CD1c-positive myeloid dendritic cell (primary cell): ENCODE measurements around the gene FER.
"Not testable (repeated sequence)": the region's sequence is repeated elsewhere in the genome, so short reads cannot be mapped to it uniquely, and the experiment has no call there.

Source experiments
- DNase-seq: peaks from one replicate; pipeline ENCODE4 v3.0.0-alpha.2; 2016; ENCODE audit errors: extremely low spot score

FER gene

DNA sequence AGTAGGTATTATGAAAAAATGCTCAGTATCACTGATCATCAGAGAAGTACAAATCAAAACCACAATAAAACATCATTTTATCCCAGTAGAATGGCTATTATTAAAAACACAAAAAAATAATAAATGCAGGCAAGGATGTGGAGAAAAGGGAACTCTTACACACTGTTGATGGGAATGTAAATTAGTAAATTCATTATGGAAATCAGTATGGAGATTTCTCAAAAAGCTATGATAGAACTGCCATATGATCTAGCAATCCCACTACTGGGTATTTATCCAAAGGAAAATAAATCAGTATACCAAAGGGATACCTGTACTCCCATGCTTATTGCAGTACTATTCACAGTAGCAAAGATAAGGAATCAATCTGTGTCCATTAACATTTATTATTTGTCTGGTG, 209.6 kb downstream of the FER start:
- no peak for DNase-seq

DNA sequence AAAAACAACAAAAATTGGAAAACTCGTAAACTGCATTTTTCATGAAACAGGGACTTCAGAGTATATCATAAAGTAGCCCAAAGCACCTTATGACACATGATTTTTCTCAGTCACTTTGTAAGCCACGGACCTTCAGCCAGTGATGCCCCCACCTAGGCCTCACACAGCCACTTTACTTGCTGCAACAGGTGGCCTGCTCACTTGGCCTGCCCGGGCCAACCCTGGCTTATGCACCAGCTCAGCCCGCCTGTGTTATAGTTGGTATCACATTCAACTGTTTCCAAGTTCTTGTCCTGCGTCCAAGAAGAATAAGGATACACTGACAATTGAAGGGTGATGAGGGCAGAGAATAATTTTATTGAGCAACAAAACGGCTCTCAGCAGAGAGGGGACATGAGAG, 219.2 kb downstream of the FER start:
- DNase-seq, result no peak

DNA sequence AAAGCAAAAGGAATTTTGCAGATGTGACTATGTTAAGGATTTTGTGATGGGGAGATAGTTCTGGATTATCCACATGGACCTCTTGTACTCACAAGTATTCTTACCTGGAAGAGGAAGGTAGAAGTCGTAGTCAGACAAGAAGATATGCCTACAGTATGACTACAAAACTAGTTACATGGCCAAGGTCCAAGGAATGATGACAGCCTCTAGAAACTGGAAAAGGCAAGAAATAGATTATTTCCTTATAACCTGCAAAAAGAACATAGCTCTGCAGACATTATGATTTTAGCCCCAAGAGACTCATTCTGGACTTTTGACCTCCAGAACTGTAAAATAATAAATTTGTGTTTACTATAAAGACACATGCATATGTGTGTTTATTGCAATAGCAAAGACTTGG, 226.9 kb downstream of the FER start:
- DNase-seq, result no peak

DNA sequence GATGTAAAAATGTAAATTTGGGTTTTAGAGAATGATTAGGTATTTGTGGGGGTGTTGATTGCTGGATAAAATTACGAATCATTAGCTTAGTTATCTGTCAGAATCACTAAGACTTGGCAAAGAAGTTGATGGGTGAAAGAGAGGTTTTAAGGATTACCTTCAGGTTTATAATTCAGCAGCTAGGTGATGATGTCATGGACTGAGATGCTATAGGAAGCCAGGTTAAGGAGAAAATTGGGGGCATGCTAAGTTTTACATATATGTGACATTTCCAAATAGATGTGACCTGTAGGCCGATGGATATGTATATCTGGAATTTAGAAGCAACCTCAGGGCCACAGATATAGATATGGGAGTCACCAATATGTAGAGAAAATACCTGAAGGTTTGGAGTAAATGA, 228.0 kb downstream of the FER start:
- DNase-seq, result no peak

DNA sequence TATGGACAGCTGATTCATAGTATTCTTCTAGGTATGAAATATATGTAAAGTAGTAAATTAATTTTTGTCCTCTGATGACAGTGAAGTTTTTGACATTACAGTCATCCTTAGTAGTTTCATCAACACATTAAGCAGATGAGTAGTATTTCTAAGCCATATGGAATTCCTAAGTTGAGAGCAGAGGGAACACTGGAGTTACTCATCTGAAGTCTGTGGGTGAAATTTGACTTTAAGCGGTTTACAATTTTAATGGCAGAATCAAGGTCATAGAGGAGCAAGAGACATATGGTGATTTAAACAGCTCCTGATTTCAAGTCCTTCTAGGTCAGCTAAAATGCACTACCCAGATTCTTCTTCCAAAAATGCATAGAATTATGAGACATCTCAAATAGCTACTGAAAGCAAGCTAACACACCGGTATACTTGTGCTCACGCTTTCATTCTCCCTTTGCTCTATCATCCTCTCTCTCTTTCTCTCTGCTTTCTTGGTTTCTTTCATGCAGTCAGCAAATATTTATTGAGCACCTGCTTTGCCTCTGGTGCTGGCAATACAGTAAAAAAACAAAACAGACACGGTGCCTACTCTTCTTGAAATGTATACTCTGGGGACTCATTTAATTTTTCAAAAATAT, 235.9 kb downstream of the FER start:
- DNase-seq, result no peak

DNA sequence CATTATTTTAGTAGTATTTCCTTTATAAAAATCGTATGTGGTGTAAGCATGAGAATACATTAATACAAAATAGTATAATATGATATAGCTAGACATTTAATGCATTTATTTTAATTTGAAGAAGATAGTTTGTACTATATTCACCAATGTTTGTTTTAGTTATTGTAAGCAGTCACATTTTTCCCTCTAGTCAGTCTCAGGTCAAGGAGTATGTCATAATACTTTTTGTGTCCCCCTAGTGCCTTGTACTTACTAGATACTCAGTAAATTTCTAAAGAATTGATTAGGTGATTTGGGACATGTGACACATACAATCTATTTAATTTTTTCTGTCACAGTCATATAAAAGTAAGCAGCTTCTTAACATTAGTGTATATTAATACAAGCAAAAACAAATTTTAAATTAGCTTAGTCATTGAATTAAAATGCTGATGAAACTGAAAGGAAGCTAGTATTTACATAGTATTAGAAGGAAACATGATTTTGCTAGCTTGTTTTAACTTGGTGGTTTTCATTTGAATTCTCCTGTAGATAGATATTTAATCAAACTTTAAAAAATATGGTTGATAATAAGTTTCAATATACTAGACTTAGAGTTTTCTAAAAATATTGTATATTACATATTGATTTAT, 242.2 kb downstream of the FER start:
- no peak for DNase-seq

DNA sequence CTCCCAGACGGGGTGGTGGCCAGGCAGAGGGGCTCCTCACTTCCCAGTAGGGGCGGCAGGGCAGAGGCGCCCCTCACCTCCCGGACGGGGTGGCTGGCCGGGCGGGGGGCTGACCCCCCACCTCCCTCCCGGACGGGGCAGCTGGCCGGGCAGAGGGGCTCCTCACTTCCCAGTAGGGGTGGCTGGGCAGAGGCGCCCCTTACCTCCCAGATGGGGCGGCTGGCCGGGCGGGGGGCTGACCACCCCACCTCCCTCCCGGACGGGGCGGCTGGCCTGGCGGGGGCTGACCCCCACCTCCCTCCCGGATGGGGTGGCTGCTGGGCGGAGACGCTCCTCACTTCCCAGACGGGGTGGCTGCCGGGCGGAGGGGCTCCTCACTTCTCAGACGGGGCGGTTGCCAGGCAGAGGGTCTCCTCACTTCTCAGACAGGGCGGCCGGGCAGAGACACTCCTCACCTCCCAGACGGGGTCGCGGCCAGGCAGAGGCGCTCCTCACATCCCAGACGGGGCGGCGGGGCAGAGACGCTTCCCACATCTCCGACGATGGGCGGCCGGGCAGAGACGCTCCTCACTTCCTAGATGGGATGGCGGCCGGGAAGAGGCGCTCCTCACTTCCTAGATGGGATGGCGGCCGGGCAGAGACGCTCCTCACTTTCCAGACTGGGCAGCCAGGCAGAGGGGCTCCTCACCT, 244.8 kb downstream of the FER start:
- DNase-seq, result not testable (repeated sequence)

DNA sequence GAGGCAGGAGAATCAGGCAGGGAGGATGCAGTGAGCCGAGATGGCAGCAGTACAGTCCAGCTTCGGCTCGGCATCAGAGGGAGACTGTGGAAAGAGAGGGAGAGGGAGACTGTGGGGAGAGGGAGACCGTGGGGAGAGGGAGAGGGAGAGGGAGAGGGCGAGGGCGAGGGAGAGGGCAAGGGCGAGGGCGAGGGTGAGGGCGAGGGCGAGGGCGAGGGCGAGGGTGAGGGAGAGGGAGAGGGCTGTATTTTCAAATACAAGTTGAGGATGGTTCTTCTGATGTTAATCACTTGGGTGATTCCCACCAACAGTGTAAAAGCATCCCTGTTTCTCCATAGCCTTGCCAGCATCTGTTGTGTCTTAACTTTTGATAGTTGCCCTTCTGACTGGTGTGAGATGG, 245.7 kb downstream of the FER start:
- DNase-seq, result not testable (repeated sequence)

DNA sequence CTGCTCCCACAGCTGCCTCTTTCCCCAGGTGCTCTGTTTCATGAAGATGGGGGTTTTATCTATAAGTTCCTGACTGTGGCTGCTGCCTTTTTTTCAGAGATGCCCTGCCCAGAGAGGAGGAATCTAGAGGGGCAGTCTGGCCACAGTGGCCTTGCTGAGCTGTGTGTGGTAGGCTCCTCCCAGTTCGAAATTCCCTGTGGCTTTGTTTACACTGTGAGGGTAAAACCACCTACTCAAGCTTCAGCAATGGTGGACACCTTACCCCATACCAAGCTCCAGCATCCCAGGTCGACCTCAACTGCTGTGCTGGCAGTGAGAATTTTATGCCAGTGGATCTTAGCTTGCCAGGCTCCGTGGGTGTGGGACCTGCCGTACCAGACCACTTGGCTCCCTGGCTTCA, 250.0 kb downstream of the FER start:
- DNase-seq, result no peak

DNA sequence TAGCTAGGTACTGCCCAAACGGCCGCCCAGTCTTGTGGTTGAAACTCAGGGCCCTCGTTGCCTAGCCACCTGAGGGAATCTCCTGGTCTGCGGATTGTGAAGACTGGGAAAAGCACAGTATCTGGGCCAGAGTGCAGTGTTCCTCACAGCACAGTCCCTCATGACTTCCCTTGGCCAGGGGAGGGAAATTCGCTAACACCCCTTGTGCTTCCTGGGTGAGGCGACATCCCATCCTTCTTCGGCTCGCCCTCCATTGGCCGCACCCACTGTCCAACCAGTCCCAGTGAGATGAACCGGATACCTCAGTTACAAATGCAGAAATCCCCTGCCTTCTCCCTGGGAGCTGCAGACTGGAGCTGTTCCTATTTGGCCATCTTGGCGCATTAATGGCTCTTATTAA, 250.5 kb downstream of the FER start:
- DNase-seq, result no peak

DNA sequence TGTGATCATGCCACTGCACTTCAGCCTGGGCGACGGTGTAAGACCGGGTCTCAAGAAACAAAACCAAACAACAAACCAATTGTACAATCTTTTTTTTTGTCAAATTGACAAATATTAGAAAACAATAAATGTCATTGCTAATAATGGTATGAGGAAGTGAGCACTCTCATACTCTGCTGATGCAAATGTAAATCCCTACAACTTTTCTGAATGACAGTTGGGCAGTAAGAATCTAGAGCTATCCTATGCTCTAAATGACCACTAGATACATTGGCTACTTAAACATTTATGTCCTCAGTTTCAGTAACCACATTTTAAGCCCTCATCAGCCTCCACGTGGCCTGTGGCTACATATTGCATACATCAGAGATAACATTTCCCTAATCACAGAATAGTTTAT, 256.2 kb downstream of the FER start:
- no peak for DNase-seq

DNA sequence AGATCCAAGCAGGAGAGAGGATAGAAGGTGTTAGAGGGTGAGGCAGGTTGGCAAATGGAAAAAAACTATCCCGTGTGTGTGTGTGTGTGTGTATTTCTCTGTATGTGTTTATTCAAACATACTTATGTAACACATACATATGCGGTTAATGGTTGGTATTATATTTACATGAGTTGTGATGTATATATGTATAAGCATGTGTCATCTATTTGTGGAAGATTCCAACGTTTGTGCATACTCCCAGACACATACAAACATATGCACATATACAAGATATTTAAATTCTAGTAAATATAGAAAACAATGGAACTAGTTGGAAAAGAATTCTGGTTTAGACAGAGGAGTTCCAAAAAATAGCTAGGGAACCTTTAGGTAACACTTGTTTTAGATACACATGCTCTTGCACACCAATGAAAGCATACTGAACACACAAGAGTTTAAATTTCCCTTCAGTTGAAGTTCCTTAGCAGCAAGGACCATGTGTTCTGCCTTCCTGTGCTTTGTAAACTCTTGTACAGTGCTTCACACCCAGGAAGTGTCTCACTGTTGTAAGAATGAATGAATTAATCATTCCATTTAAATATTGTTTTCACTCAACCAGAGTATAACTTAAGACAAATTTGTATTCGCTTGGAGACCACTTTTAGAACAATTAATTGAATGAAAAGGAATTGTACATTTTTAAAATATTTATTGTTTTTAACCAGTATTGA, 257.8 kb downstream of the FER start:
- no peak for DNase-seq

DNA sequence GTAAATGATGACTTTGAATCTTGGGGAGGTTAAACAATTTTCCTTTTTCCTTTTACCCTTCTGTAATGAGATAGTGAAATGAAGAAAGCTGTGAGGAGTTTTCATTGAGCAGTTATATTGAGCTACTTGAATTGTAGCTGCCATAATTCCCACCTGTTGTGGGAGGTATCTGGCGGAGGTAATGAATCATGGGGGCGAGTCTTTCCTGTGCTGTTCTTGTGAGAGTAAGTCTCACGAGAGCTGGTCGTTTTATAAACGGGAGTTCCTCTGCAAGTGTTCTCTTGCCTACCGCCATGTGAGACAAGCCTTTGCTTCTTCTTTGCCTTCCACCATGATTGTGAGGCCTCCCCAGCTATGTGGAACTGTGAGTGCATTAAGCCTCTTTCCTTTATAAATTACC, 258.4 kb downstream of the FER start:
- DNase-seq, result no peak

DNA sequence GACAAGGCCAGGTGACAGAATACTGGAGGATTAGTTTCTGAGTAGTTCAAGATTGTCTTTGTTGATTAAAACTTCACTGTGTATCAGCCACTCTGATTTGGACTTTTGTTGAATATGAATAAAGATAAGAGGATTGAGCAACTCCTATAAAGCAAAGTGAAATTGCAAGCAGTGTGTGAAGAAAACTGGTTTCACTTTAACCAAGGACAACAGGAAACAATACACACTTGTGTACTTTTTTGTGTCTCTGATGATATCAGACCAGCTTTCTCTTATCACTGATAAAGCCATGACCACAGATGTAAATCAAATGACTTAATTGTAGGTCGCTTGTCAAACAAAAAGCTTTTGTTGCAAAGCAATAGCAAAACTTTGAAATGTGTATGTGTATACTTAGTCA, 268.6 kb downstream of the FER start:
- DNase-seq, result no peak

DNA sequence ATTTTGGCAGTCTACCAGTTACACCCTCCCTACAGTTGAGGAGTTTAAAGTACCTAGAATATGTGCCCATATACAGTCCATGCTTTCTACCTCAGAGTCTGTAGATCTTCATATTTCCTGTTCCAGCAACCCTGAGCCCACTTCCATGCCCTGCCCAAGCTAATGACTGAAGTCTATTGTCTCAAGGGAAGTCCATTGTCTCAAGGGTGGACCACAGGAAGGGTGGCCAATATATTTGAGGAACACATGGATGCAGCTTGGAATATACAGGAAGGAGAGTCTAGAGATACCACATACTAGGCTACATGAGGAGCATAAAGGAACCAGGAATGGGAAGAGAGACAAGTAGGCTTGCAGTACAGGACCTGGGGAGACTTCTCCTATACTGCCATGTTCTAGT, 274.4 kb downstream of the FER start:
- no peak for DNase-seq

DNA sequence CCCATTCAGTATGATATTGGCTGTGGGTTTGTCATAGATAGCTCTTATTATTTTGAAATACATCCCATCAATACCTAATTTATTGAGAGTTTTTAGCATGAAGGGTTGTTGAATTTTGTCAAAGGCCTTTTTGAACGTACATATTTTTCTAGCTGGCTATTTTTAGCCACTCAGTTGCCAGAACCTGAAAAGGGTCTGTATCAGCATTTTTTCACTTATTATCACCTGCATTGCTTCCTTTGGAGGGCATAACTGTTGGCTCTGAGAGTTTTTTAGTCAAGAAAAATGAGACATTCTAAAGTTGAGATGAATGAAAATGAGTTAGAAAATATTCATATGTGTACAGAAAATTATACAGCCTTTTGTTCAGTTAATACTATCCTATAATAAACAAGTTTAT, 278.0 kb downstream of the FER start:
- DNase-seq, result not testable (repeated sequence)

DNA sequence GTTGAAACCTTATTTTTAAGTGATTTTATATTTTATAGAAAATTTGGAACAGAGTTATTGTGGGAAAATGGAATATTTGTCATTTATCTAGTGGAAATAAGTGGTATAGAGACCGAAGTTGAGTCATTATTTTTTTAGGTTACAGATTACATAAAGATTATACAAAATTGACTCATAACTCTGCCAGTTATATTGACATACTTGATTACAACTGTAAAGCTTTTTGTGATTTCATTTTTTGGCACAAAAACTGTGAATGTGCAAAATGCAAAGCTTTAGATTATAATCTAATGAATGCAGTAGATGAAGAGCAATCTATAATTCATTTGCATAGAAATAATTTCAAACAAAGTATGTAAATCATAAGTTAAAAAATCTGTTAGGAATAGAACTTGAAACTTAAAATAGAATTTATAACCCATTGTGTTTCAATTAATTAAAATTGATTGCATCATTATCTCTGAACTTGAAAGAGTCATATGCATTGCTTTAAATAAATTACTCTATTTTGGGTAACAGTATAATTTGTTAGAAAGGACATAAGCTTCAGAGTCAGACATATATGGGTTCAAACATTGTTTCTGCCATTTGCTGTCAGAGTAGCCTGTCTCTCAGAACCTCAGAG, 280.4 kb downstream of the FER start:
- no peak for DNase-seq

DNA sequence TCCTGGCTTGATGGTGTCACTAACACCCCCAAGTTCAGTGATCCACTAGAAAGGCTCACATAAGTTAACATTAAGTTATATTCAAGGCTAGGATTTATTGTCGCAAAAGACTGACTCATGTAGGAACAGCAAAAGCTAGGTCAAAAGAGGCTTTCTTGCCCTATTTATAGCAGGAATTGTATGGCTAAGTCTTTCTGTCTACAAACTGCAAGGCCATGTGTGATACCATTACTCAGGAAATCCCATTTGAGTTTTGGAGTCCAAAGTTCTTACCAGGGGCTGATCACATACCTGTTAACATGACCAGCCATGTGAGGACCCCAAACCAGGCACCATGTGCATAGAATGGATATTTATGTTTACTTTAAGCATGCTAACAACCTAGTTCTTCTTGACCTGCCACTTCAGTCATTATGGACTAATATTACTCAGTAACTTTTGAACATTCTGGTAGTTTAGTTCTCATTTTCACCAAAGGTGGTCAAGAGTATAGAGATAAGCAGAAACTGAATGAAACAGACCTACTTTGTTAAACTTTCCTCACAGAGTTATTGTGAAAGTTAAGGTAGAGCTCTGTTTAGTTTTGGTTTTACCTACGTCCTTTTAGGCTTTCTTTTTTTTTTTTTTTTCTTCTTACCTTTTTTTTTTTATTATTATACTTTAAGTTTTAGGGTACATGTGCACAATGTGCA, 281.1 kb downstream of the FER start:
- DNase-seq, result no peak

DNA sequence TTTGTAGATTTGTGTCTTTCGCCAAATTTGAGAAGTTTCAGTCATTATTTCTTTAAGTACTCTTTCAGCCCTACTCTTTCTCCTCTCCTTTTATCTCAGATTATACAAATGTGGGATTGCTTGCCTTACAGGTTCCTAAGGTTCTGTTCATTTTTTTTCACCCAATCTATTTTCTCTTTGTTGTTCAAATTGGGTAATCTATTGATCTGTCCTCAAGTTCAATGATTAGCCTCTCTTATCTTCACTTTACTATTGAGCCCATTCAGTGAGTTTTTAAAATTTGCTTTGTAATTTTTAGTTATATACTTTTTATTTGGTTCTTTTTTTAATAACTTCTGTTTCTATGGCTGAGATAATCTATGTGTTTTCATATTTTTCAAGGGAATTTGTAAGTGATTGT, 282.1 kb downstream of the FER start:
- DNase-seq, result no peak

DNA sequence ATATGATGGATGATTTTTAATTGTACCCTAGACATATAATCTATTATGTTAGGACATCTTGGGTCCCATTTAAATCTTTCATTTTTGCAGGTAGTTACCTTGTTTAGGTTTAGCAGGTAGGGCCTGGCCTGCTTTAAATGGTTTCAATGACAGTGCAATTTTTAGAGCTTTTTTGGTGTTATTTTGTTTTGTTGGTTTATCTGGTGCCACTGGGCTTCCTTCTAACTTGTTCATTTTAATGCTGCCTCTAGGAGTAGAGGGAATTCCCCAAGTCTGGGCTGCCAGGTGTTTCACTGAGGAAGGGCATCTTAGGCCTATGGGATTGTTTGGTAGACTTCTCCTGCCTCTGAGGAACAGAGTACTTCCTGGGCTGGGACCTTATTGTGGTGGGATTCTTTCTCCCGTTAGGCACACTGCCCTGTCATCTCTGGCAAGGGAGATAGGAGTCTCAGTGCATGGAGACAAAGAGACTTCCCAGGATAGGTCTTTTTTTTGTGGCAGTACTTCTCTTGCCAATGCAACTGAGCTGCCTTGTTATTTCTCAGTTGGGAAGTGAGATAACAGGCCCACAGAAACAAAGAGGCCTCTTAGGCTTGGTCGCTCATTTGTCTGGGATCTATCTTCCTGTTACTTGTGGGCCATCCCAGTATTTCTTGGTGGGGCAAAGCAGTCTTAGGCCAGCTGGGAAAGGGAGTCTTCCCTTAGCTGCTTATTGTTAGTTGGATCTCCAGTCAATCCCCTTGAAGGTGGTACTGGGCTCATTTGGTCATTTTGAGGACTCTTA, 282.9 kb downstream of the FER start:
- no peak for DNase-seq

DNA sequence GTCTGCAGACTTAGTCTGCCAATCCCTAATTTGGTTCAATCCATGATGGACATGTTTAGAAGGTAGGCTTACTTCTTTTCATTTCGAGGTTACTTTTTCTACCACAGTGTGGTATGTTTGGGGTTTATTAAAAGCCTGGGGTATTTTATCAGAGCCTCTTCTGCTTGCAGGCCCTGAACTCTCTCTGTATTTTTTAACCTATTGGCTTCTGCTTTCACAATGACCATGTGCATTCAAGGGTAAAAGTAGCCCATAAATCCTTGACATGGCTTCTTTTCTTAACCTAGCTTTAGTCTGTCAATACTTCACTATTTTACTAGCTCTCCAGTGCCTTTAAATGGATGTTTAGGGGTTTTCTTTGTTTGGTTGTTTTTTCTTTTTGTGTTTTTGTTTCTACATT, 286.6 kb downstream of the FER start:
- DNase-seq, result no peak
